GM13977 (cell line): ENCODE data around the gene LCN15.
A peak's percentile ranks its signal among the peaks of the same experiment; 100 is the strongest.
"Not testable (repeated sequence)": the region's sequence is repeated elsewhere in the genome, so short reads cannot be mapped to it uniquely, and the experiment has no call there.

Experiments used
- DNase-seq: peaks from one replicate; pipeline ENCODE4 v3.0.0; 2012; ENCODE audit warnings: low spot score
- in situ Hi-C: fragments of 300-500 bp; cut with MboI; formaldehyde crosslinking; loops from one replicate; pipeline ENCODE4 v1.12.0; 2022; ENCODE audit warnings: low sequenced_read_pairs, low pct_unique_long_range_greater_than_20kb, mixed read lengths, inconsistent platforms; ENCODE audit not compliant: unreplicated experiment
- TF ChIP-seq, protein P1 (sequence below): IDR thresholded peaks from 2 replicates; pipeline ENCODE4 v1.5.1; 2012; ENCODE audit warnings: mild to moderate bottlenecking, control low read depth; ENCODE audit not compliant: insufficient read depth; ENCODE audit errors: extremely low read depth, missing control alignments

LCN15 gene

DNA sequence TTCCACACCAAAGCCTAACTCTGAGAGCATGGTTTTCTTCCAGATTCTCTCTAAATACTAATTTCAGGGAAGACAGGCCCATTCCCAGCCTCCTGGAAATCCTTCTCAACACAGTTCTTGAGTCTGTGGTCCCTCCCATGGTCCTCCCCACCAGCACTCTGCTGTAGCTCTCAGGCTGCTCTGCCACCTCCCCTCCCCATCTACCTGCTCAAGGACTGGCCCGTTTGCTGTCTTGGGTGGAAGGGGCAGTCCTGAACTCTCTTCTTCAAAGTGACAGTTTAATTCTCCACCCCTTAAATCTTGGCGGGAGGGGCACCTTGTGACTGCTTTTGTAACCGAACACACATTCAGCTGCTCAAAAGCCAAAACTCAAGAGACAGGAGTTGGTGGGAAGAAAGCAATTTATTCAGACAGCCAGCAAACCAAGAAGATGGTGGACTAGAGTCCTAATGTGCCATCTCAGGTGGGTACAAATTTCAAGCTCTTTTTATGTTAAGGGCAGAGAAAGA, 7.6 kb upstream of the LCN15 start:
- DNase-seq = peak; percentile 7
- TF ChIP-seq, protein P1, sequence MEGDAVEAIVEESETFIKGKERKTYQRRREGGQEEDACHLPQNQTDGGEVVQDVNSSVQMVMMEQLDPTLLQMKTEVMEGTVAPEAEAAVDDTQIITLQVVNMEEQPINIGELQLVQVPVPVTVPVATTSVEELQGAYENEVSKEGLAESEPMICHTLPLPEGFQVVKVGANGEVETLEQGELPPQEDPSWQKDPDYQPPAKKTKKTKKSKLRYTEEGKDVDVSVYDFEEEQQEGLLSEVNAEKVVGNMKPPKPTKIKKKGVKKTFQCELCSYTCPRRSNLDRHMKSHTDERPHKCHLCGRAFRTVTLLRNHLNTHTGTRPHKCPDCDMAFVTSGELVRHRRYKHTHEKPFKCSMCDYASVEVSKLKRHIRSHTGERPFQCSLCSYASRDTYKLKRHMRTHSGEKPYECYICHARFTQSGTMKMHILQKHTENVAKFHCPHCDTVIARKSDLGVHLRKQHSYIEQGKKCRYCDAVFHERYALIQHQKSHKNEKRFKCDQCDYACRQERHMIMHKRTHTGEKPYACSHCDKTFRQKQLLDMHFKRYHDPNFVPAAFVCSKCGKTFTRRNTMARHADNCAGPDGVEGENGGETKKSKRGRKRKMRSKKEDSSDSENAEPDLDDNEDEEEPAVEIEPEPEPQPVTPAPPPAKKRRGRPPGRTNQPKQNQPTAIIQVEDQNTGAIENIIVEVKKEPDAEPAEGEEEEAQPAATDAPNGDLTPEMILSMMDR = no peak
- in situ Hi-C loops = loop anchor here (10.0 kb wide), 1 partner anchor 263 kb away; the partner anchor contains the start of gene FUT7

DNA sequence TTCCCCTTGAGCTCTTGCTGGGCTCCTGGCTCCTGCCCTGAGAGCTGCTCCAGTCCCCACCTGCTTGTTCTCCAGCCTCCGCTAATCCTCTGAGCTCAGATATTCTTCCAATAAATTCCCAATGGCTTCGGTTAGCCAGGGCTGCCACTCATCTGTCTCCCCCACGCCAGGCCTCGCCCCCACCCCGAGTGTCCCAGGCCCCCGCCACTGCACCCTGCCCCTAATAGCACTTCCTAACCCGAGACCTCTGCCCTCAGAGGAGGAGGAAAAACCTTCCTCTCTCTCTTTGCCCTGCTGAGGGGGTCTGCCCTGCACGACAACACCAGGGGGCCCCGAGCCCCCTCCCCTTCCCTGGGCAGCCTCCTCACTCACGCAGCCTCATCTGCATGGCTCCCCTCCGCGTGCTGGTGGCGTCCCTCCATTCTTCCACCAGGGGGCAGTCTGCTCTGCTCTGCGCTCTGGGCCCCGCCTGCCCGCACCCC, 5.4 kb upstream of the LCN15 start:
- in situ Hi-C loops = loop anchor here (10.0 kb wide), 1 partner anchor 265 kb away; the partner anchor contains the start of gene FUT7
- TF ChIP-seq, protein P1 = peak; percentile 78
- DNase-seq = peak; percentile 26

DNA sequence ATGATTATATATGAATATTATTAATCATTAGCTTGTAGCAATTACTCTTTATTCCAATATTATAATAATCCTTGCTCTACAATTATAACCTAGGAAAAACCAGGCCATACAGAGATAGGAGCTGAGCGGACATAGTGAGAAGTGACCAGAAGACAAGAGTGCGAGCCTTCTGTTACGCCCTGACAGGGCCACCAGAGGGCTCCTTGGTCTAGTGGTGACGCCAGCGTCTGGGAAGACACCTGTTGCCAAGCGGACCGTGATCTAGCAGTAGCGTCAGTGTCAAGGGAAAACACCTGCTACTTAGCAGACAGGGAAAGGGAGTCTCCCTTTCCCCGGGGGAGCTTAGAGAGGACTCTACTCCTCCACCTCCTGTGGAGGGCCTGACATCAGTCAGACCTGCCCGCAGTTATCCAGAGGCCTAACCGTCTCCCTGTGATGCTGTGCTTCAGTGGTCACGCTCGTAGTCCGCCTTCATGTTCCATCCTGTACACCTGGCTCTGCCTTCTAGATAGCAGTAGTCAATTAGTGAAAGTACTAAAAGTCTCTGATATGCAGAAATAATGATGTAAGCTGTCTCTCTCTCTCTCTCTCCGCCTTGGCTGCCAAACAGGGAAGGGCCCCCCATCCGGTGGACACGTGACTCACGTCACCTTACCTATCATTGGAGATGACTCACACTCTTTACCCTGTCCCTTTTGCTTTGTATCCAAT, 2.2 kb upstream of the LCN15 start:
- TF ChIP-seq, protein P1 = peak; percentile 60
- in situ Hi-C loops, DNase-seq: not testable (repeated sequence)

DNA sequence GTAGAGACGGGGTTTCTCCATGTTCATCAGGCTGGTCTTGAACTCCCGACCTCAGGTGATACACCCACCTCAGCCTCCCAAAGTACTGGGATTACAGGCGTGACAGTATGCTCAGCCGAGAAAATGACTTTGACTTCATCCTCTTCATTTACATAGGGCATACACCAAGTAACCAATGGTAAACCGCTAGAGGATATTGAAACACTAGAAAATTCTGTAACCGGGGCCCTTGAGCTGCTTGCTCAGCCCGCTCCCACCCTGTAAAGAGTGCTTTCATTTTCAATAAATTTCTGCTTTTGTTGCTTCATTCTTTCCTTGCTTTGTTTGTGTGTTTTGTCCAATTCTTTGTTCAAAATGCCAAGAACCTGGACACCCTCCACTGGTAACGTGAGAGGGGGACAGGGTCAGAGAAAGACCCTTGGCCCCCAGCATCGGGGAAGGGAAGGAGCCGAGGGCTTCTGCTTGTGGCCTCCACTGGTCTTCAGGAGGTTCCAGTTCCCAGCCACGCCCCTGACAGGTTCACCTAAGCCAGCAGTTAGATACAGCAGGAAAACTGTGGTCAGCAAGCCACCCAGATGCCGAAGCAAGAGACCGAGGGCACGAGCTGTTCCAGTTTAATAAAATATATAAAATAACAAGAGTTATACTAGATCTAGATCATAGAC, 1.6 kb upstream of the LCN15 start:
- DNase-seq = peak; percentile 71
- in situ Hi-C loops = not testable (repeated sequence)

DNA sequence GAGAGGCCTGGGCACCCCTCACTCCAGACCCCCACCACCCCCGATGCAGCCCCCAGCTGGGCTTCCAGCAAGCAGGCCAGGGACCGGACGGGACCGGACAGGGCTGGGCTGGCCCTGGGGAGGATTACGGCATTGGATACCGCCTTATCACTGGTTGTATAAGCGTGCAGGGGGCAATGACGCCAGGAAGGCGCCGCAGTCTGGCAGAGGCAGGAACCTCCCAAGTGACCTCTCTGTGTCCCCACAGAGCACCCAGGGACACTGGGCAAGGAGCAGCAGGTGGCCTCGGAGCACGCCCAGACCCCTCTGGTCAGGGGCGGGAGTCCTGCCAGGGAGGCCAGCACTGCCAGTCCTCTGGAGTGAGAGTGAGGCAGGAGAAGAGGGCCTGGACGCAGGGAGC, 723 bp upstream of the LCN15 start:
- in situ Hi-C loops = no loop called here
- TF ChIP-seq, protein P1 = no peak
- DNase-seq = peak; percentile 7

DNA sequence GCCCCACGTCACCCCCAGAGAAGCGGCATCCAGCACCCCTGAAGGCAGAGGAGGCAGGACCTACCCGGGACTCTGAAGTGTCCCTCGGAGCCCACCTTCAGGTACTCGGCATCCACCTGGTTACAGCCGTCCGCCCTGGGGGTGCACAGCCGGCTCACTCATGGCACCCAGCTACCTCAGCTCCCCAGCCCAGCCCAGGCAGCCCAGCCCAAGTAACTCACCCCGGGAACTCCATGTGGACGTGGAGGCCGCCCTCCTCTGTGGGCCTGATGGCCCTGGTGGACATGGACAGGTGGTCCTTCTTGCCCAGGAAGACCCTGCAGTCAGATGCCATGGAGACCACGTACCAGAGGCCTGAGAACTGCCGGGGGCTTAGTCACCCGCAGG, 676 bp downstream of the LCN15 start:
- TF ChIP-seq, protein P1 = no peak
- in situ Hi-C loops = no loop called here
- peak; percentile 6 for DNase-seq

DNA sequence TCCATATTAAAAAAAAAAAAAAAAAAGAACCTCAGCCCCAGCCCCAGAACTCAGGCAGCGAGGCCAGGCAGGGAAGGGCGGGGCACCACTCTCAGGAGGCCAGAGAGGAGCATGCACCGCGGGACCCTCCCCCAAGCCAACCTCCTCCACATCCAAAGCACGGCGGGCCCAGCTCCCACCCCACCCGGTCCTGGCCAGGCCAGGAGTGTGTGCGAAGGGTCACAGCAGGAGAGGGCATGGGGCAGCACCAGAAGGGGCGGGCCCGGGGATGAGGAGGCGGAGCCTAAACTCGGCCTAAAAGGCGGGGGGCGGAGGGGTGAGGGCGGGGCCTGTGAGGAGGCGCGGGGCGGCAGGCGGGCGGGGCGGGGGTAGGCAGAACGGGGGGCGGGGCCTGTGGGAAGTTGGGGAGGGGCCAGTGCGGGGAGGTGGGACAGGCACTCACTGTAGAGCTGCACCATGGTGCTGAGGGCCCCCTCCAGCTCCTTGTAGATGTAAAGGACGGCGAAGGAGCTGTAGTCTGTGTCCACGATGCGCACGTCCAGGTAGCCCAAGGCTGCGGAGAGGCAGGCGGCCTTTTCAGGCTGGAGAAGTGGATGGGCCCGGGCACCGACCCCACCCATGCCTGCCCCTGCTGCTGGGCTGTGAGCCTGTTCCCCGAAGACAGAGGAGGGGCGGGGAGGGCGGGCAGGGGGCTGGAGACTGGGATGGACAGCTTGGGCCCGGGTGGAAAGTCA, 1.2 kb downstream of the LCN15 start:
- peak; percentile 4 for DNase-seq
- TF ChIP-seq, protein P1 = no peak
- in situ Hi-C loops = no loop called here
